ENCODE data around the gene CACNA1H. TPM values are rescaled to one million over a fixed set of nuclear protein-coding genes. Genes with fewer than 3 reads are reported as not detected.

Gene CACNA1H
- total RNA-seq, 1 donor from 2014 or later: 10.9 TPM

DNA sequence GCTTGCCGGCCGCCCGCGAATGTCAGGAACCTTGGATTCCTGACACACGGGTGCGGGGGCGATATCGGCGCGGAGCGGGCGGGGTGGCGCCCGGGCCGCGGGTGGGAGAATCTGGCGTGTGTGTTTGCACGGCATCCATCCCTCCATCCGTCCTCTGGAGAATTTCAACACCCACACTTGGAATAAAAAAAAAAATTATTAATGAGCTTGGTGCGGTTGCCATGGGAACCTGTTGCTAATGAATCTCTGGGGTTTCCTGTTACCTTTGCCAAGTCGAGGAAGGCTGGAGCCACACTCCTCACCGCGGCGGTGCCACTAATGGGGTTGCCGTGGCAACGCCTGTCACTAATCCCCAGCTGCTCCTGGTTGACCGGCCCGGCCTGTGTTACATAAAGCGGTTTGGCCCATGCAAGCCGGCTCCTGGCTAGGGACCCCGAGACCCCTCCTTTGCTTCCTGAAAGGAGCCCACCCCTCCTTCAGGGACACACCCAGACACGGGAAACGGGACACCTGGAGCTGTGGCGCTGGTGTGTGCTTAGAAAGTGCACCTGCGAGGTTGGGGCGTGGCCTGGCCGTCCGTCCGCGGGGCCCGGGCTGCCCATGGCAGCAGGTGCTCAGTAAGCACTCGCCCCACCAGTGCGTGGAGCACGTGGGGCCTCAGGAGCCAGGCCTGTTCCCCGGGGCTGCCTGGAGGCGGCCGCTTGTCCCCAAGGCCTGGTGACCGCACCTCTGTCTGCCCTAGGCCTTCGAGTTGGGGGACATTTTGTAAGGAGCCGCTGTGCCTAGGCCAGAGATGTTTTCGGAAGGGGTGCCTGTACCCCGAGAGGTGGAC is 14.6 kb downstream of the CACNA1H start:
- Histone ChIP-seq H3K27ac (no peak overlapping the region), H3K4me1 (no peaks in the 10 kb centered on the region), H3K27me3 (peaks cover 12% of the 10 kb centered on the region), H3K4me3 (no peak overlapping the region), H3K36me3 (no peaks in the 10 kb centered on the region), H3K9me3 (no peaks in the 10 kb centered on the region)
- TF ChIP-seq, protein P1, sequence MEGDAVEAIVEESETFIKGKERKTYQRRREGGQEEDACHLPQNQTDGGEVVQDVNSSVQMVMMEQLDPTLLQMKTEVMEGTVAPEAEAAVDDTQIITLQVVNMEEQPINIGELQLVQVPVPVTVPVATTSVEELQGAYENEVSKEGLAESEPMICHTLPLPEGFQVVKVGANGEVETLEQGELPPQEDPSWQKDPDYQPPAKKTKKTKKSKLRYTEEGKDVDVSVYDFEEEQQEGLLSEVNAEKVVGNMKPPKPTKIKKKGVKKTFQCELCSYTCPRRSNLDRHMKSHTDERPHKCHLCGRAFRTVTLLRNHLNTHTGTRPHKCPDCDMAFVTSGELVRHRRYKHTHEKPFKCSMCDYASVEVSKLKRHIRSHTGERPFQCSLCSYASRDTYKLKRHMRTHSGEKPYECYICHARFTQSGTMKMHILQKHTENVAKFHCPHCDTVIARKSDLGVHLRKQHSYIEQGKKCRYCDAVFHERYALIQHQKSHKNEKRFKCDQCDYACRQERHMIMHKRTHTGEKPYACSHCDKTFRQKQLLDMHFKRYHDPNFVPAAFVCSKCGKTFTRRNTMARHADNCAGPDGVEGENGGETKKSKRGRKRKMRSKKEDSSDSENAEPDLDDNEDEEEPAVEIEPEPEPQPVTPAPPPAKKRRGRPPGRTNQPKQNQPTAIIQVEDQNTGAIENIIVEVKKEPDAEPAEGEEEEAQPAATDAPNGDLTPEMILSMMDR (IDR thresholded peaks at IDR 0.05): no peak
- ATAC-seq (no peak), DNase-seq (no peak)
- intact Hi-C loops (cut with DNase I): no loop called here

GRCh38 chr16:1168837-1169236 is 15.9 kb downstream of the CACNA1H start:
- no peaks in the 10 kb centered on the region for H3K36me3 ChIP-seq
- DNase-seq (no peak), ATAC-seq (no peak)
- no peak overlapping the region for H3K4me3 ChIP-seq
- H3K9me3 ChIP-seq: no peaks in the 10 kb centered on the region
- H3K4me1 ChIP-seq: no peaks in the 10 kb centered on the region
- H3K27ac ChIP-seq: no peak overlapping the region
- peaks cover 12% of the 10 kb centered on the region for H3K27me3 ChIP-seq
- TF ChIP-seq, protein P1 (IDR thresholded peaks at IDR 0.05): no peak
- intact Hi-C loops (cut with DNase I): no loop called here

- Histone ChIP-seq H3K9me3 (no peaks in the 10 kb centered on the region), H3K4me3 (no peak overlapping the region), H3K36me3 (no peaks in the 10 kb centered on the region), H3K27me3 (peaks cover 7% of the 10 kb centered on the region), H3K4me1 (no peaks in the 10 kb centered on the region), H3K27ac (no peak overlapping the region)
- intact Hi-C loops (cut with DNase I): no loop called here
- no peak for DNase-seq
- TF ChIP-seq, protein P1 (IDR thresholded peaks at IDR 0.05): no peak
- no peak for ATAC-seq
These were observed 16.6 kb downstream of the CACNA1H start for GRCh38 chr16:1169285-1170075.

DNA sequence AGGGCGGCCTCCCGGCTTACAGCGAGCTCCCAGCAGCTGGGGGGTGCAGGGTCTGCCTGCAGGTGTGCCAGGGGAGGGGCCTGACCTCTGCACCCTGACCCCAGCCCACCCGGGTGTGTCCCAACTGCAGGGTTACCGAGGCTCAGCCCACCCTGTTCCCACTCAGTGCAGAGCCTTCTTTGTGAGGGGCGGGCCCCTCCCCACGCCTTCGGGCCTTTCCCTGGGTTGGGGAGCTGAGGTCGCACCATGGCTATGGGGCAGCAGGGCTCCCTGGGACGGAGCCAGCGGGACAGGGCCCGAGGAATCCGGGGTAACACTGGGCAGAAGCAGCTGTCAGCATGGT is 17.1 kb downstream of the CACNA1H start:
- Histone ChIP-seq H3K27ac (no peak overlapping the region), H3K4me3 (no peak overlapping the region), H3K36me3 (no peaks in the 10 kb centered on the region), H3K4me1 (no peaks in the 10 kb centered on the region), H3K27me3 (peaks cover 6% of the 10 kb centered on the region), H3K9me3 (no peaks in the 10 kb centered on the region)
- TF ChIP-seq, protein P1 (IDR thresholded peaks at IDR 0.05): no peak
- no peak for DNase-seq
- ATAC-seq: no peak
- intact Hi-C loops (cut with DNase I): no loop called here

GRCh38 chr16:1171001-1171400 is 18.1 kb downstream of the CACNA1H start:
- no peaks in the 10 kb centered on the region for H3K36me3 ChIP-seq
- H3K27ac ChIP-seq: no peak overlapping the region
- TF ChIP-seq, protein P1 (IDR thresholded peaks at IDR 0.05): no peak
- intact Hi-C loops (cut with DNase I): no loop called here
- ATAC-seq (no peak), DNase-seq (no peak)
- H3K27me3 ChIP-seq: peaks cover 6% of the 10 kb centered on the region
- no peaks in the 10 kb centered on the region for H3K4me1 ChIP-seq
- no peaks in the 10 kb centered on the region for H3K9me3 ChIP-seq
- H3K4me3 ChIP-seq: no peak overlapping the region
